Effector memory CD4-positive, alpha-beta T cell (primary cell): ENCODE data around the gene TRIM46.
"Not testable (repeated sequence)": the region's sequence is repeated elsewhere in the genome, so short reads cannot be mapped to it uniquely, and the experiment has no call there.

Experiments used
- DNase-seq, 3 donors: peaks; one replicate each; pipeline ENCODE4 v3.0.0-alpha.2; 2020
- H3K27ac ChIP-seq: 2 replicates; pipeline ENCODE4 v1.7.0; 2013; ENCODE audit warnings: mild to moderate bottlenecking, low read length, moderate library complexity; ENCODE audit not compliant: insufficient read depth, poor library complexity, severe bottlenecking
- H3K27me3 ChIP-seq: replicated peaks from 2 replicates; pipeline ENCODE4 v1.7.0; 2013; ENCODE audit warnings: mild to moderate bottlenecking, low read length; ENCODE audit not compliant: insufficient read depth, control insufficient read depth, poor library complexity, severe bottlenecking
- H3K36me3 ChIP-seq: 2 replicates; pipeline ENCODE4 v1.7.0; 2013; ENCODE audit warnings: mild to moderate bottlenecking, low read length, moderate library complexity; ENCODE audit not compliant: control insufficient read depth, insufficient read depth
- H3K4me1 ChIP-seq: 2 replicates; pipeline ENCODE4 v1.7.0; 2013; ENCODE audit warnings: low read length, mild to moderate bottlenecking; ENCODE audit not compliant: control insufficient read depth, insufficient read depth, poor library complexity, severe bottlenecking
- H3K4me3 ChIP-seq: 2 replicates; pipeline ENCODE4 v1.7.0; 2013; ENCODE audit warnings: low read length, low read depth, mild to moderate bottlenecking; ENCODE audit not compliant: insufficient read depth, poor library complexity, severe bottlenecking
- H3K9me3 ChIP-seq: 2 replicates; pipeline ENCODE4 v1.7.0; 2013; ENCODE audit warnings: mild to moderate bottlenecking, low read length, moderate library complexity; ENCODE audit not compliant: control insufficient read depth

TRIM46 gene

DNA sequence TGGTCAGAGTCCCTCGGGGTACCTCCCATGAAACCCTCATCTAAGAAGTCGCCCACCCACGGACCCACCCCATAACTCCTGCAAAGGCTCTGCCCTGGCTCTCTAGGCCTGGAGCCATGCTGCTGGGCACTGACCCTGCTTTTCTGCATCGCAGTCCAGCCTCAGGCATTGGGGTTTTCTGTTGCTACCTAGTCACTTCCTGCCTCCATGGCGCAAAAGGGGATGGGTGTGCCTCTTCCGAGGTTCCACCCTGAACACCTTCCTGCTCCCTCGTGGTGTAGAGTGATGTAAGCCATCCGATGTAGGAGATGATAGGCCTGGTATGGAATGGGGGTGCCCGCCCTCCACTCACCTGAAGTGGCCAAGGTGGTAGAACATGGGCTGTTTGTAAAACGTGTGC is 41.1 kb downstream of the TRIM46 start:
- not testable (repeated sequence) for H3K9me3 ChIP-seq, DNase-seq, H3K36me3 ChIP-seq, H3K4me3 ChIP-seq, H3K27ac ChIP-seq, H3K4me1 ChIP-seq, H3K27me3 ChIP-seq

DNA sequence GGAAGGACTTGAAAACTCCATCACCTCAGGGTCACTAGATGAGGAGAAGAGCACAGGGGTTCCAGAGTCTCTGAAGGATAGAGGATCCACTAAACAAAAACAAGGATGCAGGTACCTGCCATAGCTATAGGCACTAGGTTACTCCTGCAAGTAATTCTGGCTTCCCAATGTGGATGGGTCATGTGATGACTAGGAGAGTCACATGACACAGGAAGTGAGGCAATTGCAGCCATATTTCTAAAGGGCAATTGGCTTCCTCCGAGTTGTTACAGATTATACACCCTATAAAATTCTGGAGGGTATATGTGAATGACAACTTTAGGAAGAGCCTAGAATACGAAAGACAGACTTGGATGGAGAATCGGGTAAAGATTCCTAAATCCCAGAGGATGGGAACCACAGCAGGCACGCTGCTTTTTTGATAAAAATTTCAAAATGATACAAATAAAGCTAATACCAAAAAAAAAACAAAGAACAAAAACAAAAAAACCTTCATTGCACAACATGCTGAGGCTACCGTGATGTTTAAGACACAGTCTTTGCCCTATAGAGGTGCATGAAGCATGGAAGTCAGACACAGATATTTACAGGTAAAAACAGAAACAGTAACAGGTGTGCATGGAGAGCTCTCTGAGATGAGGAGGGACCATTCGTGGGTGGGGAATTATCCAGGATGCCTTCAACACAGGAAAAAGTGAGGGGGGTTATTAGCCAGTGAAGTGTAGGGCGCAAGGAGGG is 45.4 kb downstream of the TRIM46 start:
- Histone ChIP-seq H3K36me3 (no peaks in the 10 kb centered on the region), H3K27ac (no peak overlapping the region), H3K27me3 (no peaks in the 10 kb centered on the region), H3K4me3 (no peak overlapping the region), H3K4me1 (no peaks in the 10 kb centered on the region), H3K9me3 (no peaks in the 10 kb centered on the region)
- DNase-seq, result no peak

DNA sequence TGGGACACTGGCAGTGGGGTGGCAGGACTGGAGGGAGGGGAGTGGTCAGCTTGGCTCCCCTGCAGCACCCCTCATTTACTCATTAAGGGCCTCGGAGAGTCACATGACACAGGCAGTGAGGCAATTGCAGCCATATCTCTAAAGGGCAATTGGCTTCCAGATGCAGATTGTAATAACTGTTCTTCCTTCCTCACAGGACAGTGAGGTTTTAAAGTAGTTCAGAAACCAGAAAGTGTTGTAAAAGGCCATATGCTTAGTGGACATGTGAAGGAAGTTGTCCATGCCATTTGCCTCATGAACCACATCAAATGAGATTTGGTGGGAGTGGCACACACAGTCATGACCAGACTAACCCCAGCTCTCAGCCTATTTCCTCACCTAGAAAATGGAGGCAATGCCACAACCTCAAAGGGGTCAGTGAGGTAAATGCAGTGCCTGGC is 46.0 kb downstream of the TRIM46 start:
- no peaks in the 10 kb centered on the region for H3K9me3 ChIP-seq
- H3K27me3 ChIP-seq, result no peaks in the 10 kb centered on the region
- H3K27ac ChIP-seq, result no peak overlapping the region
- H3K4me3 ChIP-seq, result no peak overlapping the region
- no peak for DNase-seq
- H3K36me3 ChIP-seq, result no peaks in the 10 kb centered on the region
- no peaks in the 10 kb centered on the region for H3K4me1 ChIP-seq

DNA sequence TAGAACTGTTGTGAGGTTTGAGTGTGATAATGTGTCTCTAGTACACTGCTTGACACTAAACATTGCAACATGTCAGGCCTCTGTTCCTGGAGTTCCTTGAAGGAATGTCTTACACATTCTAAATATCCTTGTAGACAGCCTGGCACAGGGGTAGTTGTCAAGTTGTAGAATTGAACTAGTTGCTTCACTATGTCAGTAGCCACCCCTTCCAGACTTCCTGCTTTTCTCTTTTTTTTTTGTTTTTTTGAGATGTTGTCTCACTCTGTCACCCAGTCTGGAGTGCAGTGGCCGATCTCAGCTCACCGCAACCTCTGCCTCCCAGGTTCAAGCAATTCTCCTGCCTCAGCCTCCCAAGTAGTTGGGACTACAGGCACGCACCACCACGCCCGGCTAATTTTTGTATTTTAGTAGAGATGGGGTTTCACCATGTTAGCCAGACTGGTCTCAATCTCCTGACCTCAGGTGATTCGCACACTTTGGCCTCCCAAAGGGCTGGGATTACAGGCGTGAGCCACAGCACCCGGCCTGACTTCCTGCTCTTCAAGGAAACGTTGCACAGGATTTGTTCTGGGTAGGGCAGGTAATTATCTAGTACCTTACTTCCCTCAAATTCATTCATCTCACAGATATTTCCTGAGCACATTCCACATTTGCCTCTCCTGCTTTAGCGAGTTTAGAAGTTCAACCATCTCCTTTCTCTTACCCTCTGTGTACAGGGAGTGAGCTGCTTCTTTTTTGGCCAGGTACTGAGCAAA is 46.7 kb downstream of the TRIM46 start:
- H3K27ac ChIP-seq, H3K9me3 ChIP-seq, H3K4me3 ChIP-seq, DNase-seq, H3K4me1 ChIP-seq, H3K36me3 ChIP-seq, H3K27me3 ChIP-seq: not testable (repeated sequence)

DNA sequence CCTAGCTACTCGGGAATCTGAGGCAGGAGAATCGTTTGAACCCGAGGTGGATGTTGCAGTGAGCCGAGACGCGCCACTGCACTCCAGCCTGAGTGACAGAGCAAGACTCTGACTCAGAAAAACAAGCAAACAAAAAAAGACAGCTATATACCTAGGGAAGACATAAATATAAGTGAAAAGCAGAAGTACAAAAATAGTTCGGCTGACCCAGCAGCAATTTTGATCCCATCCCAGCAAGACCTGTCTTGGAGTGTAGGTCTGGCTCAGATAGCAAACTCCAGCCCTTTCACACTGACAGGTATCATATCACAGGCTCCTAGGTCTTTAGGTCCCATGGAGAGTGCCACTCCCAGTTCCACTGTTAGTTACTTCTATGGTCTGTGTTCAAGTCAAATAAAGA is 49.4 kb downstream of the TRIM46 start:
- Histone ChIP-seq H3K4me1 (peaks cover 8% of the 10 kb centered on the region), H3K4me3 (no peak overlapping the region), H3K9me3 (no peaks in the 10 kb centered on the region), H3K36me3 (no peaks in the 10 kb centered on the region), H3K27me3 (no peaks in the 10 kb centered on the region), H3K27ac (no peak overlapping the region)
- DNase-seq, result no peak

DNA sequence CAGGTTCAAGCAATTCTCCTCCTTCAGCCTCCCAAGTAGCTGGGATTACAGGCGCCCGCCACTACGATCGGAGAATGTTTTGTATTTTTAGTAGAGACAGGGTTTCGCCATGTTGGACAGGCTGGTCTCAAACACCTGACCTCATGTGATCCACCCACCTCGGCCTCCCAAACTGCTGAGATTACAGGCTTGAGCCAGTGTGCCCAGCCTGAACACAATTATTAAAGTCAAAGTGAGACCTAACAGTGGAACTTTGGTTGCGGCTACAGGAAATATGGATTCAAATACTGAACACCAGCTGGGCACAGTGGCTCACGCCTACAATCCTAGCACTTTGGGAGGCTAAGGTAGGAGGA is 51.7 kb downstream of the TRIM46 start:
- not testable (repeated sequence) for DNase-seq, H3K4me3 ChIP-seq, H3K36me3 ChIP-seq, H3K27me3 ChIP-seq, H3K27ac ChIP-seq, H3K4me1 ChIP-seq, H3K9me3 ChIP-seq

DNA sequence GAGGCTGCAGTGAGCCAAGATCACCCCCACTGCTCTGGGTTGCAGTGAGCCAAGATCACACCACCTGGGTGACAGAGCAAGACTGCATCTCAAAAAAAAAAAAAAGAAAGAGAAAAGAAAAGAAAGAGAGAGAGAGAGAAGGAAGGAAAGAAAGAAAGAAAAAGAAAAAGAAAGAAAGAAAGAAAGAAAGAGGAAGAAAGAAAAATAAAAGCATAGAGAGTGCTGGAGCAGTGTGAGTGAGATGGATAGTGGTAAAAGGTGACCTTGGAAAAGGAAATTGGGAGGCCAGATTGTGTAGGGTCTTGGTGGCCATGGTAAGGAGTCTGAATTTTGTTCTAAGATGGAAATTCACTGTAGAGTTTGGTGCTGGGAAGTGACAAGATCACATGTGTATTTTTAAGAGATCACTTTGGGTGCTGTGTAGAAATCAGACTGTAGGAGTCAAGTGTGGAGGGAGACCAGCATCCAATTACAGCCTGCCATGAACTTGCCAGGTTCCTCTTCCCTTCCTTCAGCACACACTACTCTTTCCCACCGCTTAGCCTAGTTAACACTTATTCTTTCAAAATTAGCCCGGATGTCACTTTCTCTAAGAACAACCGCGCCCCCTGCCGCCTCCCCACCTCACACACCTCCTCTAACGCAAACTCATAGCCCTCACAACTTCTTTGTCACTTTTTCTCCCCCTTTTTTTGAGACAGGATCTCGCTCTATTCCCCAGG is 52.7 kb downstream of the TRIM46 start:
- Histone ChIP-seq H3K27ac (peak overlapping the region; percentile 82), H3K9me3 (no peaks in the 10 kb centered on the region), H3K4me1 (peaks cover 9% of the 10 kb centered on the region), H3K36me3 (no peaks in the 10 kb centered on the region), H3K4me3 (peak overlapping the region; percentile 57), H3K27me3 (no peaks in the 10 kb centered on the region)
- peak; percentile 62 to 70 (median 68) for DNase-seq

DNA sequence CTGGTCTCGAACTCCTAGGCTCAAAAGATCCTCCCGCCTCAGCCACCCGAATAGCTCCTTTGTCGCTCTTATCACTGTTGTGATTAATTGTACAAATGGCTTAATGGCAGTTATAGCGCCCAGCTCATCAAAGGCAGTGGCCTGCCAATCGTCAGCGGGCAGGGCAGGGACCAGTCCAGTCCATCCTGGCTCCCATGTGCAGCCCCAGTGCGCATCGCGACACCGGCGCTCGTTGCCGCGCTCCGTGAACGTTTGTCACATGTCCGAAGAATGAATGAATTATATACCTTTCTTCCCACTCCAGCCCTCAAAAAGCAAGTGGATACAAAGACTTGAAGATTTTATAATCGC is 53.2 kb downstream of the TRIM46 start:
- no peaks in the 10 kb centered on the region for H3K27me3 ChIP-seq
- no peaks in the 10 kb centered on the region for H3K36me3 ChIP-seq
- no peaks in the 10 kb centered on the region for H3K9me3 ChIP-seq
- peak overlapping the region; percentile 82 for H3K27ac ChIP-seq
- H3K4me1 ChIP-seq, result peaks cover 9% of the 10 kb centered on the region
- DNase-seq, result no peak
- H3K4me3 ChIP-seq, result peak overlapping the region; percentile 57

DNA sequence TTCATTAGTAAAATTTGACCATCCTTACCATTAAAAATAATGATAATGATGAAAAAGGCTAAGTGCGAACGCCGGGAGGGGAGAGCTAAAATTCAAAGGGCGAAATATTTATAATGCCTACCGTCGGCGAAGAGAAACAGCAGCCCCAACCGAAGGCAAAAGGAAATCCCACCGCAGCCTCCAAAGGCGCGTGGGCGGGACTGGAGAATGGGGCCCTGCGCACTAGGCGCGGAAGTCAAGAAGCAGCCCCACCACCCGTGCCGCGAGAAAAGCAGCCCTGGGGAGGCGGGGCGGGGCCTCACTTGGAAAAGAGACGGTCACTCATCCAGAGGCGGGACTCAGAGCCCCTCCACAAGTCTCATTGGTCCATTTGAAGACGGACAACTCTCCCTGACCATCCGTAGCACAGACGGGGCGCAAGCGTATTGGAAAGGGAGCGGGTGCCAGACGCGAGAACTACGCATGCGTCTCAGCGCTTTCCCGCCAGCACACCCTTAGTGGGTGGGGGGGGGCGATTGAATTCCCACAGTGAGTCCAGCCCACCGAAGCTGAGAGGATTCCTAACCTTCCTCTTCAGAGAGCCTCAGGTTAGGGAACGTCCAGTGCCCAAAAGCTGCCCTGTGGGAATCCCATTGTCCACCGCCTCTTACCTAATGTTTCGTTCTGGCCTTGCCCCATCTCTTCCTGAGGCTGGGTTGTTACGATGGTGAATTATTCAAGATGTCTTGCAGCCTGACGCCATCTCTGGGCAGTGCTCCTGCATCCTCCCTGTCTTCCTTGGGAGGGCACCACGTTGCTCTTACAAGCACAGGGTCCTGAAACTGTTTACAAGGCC is 53.8 kb downstream of the TRIM46 start:
- Histone ChIP-seq H3K27ac (peak overlapping the region; percentile 82), H3K4me3 (peak overlapping the region; percentile 57), H3K27me3 (no peaks in the 10 kb centered on the region), H3K9me3 (no peaks in the 10 kb centered on the region), H3K36me3 (no peaks in the 10 kb centered on the region), H3K4me1 (peaks cover 9% of the 10 kb centered on the region)
- peak; percentile 96 to 97 (median 96) for DNase-seq
